GM12872 (cell line): ENCODE measurements around the gene ZNF846.

ENCODE experiments used
- CTCF ChIP-seq: IDR thresholded peaks from 3 replicates; pipeline ENCODE4 v1.5.1; 2011; ENCODE audit warnings: low read depth, mild to moderate bottlenecking, low read length, moderate library complexity; ENCODE audit not compliant: insufficient read depth

Gene ZNF846

GRCh38 chr19:9786342-9786741 is 17.8 kb upstream of the ZNF846 start:
- TF ChIP-seq CTCF, result no peak

- no peak for TF ChIP-seq CTCF
Measured at GRCh38 chr19:9785367-9786331, 17.1 kb upstream of the ZNF846 start.

- no peak for TF ChIP-seq CTCF
Measured at GRCh38 chr19:9782338-9782737, 13.8 kb upstream of the ZNF846 start.

GRCh38 chr19:9757544-9758501 is 10.7 kb downstream of the ZNF846 start:
- no peak for TF ChIP-seq CTCF

- TF ChIP-seq CTCF, result no peak
Measured at GRCh38 chr19:9752701-9753443, 15.7 kb downstream of the ZNF846 start.

- no peak for TF ChIP-seq CTCF
Measured at GRCh38 chr19:9751446-9751845, 17.1 kb downstream of the ZNF846 start.
